Spleen (tissue), 11 donors: ENCODE results near the gene GDF3. TPM values are rescaled to one million over a fixed set of nuclear protein-coding genes. Genes with fewer than 3 reads are reported as not detected.

Experiments used
- DNase-seq: peaks from one replicate; pipeline ENCODE4 v3.0.0-alpha.2; 2020
- H3K27ac ChIP-seq, 8 donors: fragments of 200-600 bp; sonication (generic) in 7 of 8; 1 replicate in 4 of 8; 2 replicates in 4 of 8; pipeline versions ENCODE4 v1.5.0 to v1.8.0; 2016 to 2021; ENCODE audit warnings: inconsistent platforms in 4 of 8, mild to moderate bottlenecking in 4 of 8, moderate library complexity in 1 of 8
- H3K27me3 ChIP-seq, 7 donors: fragments of 200-600 bp; sonication (generic) in 6 of 7; replicated peaks in 1 of 7; 1 replicate in 4 of 7; 2 replicates in 3 of 7; pipeline versions ENCODE4 v1.5.0 to v1.8.0; 2016 to 2021; ENCODE audit warnings: inconsistent platforms in 3 of 7, mild to moderate bottlenecking in 1 of 7
- H3K36me3 ChIP-seq, 6 donors: fragments of 200-600 bp; sonication (generic) in 5 of 6; 1 replicate in 4 of 6; 2 replicates in 2 of 6; pipeline versions ENCODE4 v1.5.0 to v1.8.0; 2016 to 2021; ENCODE audit warnings: inconsistent platforms in 2 of 6
- H3K4me1 ChIP-seq, 6 donors: fragments of 200-600 bp; sonication (generic) in 5 of 6; 1 replicate in 3 of 6; 2 replicates in 3 of 6; pipeline versions ENCODE4 v1.5.0 to v1.8.0; 2016 to 2021; ENCODE audit warnings: inconsistent platforms in 3 of 6
- H3K4me3 ChIP-seq, 8 donors: fragments of 200-600 bp; sonication (generic) in 7 of 8; 1 replicate in 4 of 8; 2 replicates in 4 of 8; pipeline versions ENCODE4 v1.5.0 to v1.8.0; 2016 to 2021; ENCODE audit warnings: inconsistent platforms in 4 of 8, mild to moderate bottlenecking in 4 of 8, moderate library complexity in 2 of 8
- H3K9me3 ChIP-seq, 8 donors: fragments of 200-600 bp; sonication (generic) in 7 of 8; 1 replicate in 4 of 8; 2 replicates in 4 of 8; pipeline versions ENCODE4 v1.5.0 to v1.8.0; 2016 to 2021; ENCODE audit warnings: inconsistent platforms in 4 of 8
- POLR2A ChIP-seq, 3 donors: fragments of 450-650 bp; IDR thresholded peaks; one replicate each; pipeline ENCODE4 v1.5.1; 2017; ENCODE audit warnings: antibody characterized with exemption in 3 of 3, mild to moderate bottlenecking in 1 of 3
- POLR2AphosphoS5 ChIP-seq, 3 donors: sonication (generic); formaldehyde crosslinking; IDR thresholded peaks; one replicate each; pipeline ENCODE4 v1.5.1; 2017; ENCODE audit warnings: antibody characterized with exemption in 3 of 3
- WGBS, 5 donors: extraction: QIAGEN DNeasy Blood & Tissue Kit in 3 of 5; methylation state at CpG; one replicate each; pipeline versions ENCODE4 v1.1.5 to v1.1.7; 2013 to 2018; 5-methylcytosine and 5-hydroxymethylcytosine counted together
- intact Hi-C: fragments of 100-400 bp; cut with DNase I; formaldehyde crosslinking; loops from one replicate; pipeline ENCODE4 v1.15.0; 2023; ENCODE audit warnings: low total_unique reads
- polyA plus RNA-seq, 3 donors: library from polyadenylated mRNA; stranded (reverse); fragments of 200-250 nt; gene quantifications; one replicate each; pipeline ENCODE4 v1.2.1, GENCODE V29; 2013
- total RNA-seq, 7 donors: library from RNA; depleted of rRNA in 3 of 7; stranded (reverse); fragments of >200 nt in 3 of 7; fragmentation: NEBNext Ultra II Directional in 4 of 7; extraction: Animal tissue kit (Norgen Biotek cat#: 25700) in 4 of 7; gene quantifications; one replicate each; pipeline versions ENCODE4 v1.1.0 to v1.2.1, GENCODE V29; 2016 to 2021
- TF ChIP-seq, protein P1 (sequence below), 11 experiments: fragments of 200-600 bp in 7 of 11; fragments of 450-650 bp in 4 of 11; sonication (generic) in 4 of 11; IDR thresholded peaks in 8 of 11; conservative IDR thresholded peaks in 3 of 11; 1 replicate in 7 of 11; 2 replicates in 4 of 11; pipeline versions ENCODE4 v1.4.0 to v1.8.0; 2016 to 2021; ENCODE audit warnings: antibody characterized with exemption in 11 of 11, inconsistent platforms in 4 of 11, mild to moderate bottlenecking in 1 of 11
- donor health status: healthy with polysubstance abuse.
- donor health status: DM: no; HTN: no; CAD: no; lungs with moderate emphysema.
- donor health status: DM: no; HTN: no; CAD: no.
- donor health status: Bipolar disorder and iron deficiency.
- donor health status: healthy.
- donor health status: DM: no; HTN: no; CAD: no.
- donor health status: DM: yes; HTN: yes; CAD: no.

Gene GDF3
- total and polyA plus RNA-seq, 10 donors, result 0.10 to 1.7 (median 0.87) TPM; not detected in 1

DNA sequence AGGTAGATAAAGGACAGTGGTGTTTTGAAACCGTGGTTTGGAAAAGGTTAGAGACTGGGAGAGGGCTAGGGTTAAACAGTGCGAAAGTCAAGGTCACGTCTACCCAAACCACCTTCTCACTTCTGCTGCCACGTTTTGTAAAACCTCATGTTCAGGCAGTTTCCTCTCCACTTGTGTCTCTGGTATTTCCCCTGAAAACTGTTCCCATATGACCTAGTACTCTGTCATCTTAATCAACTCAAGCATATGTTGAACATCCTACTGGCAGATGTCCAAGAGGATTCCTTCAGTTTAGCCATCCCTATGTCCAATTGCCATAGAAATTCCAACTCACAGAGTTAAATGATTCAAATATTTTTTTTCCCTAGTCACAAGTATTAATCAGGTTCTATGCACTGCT, 34.2 kb upstream of the GDF3 start:
- WGBS, 5 donors, result 10 to 29% (median 21%) methylated on average over 4 of the region's 4 CpGs

DNA sequence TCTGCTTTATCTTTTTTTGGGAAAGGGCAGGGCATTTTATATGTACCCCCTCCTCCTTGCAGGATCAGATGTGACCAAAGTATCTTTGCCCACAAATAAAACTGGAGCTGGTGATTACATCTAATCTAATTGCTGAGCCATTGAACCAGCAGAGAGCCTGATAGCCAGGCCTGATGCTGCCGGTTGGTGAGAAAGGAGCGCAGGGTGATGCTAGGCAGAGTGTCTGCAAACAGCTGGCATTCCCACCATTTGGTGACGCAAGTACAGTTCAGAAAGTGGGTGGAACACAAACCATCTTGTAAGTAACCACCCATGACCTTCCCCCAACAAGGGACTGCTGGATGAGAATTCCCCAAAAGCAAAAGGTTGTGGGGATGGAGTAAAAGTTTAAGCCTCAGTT, 28.4 kb upstream of the GDF3 start:
- H3K4me1 ChIP-seq, result no peaks in the 10 kb centered on the region
- no peak for DNase-seq
- H3K27ac ChIP-seq, result no peak overlapping the region
- peaks cover 0 to 64% (median 0%) of the 10 kb centered on the region in 7 donors for H3K27me3 ChIP-seq
- no peaks in the 10 kb centered on the region for H3K36me3 ChIP-seq
- peaks cover 0 to 4% (median 0%) of the 10 kb centered on the region in 8 donors for H3K9me3 ChIP-seq
- no peak overlapping the region for H3K4me3 ChIP-seq
- intact Hi-C loops, result no loop called here
- TF ChIP-seq POLR2AphosphoS5 (IDR thresholded peaks at IDR 0.05), result no peak
- TF ChIP-seq, protein P1, sequence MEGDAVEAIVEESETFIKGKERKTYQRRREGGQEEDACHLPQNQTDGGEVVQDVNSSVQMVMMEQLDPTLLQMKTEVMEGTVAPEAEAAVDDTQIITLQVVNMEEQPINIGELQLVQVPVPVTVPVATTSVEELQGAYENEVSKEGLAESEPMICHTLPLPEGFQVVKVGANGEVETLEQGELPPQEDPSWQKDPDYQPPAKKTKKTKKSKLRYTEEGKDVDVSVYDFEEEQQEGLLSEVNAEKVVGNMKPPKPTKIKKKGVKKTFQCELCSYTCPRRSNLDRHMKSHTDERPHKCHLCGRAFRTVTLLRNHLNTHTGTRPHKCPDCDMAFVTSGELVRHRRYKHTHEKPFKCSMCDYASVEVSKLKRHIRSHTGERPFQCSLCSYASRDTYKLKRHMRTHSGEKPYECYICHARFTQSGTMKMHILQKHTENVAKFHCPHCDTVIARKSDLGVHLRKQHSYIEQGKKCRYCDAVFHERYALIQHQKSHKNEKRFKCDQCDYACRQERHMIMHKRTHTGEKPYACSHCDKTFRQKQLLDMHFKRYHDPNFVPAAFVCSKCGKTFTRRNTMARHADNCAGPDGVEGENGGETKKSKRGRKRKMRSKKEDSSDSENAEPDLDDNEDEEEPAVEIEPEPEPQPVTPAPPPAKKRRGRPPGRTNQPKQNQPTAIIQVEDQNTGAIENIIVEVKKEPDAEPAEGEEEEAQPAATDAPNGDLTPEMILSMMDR (IDR thresholded peaks at IDR 0.05 in 8 of 11, conservative IDR thresholded peaks at IDR 0.05 in 3 of 11), result no peak
- TF ChIP-seq POLR2A (IDR thresholded peaks at IDR 0.05), result no peak
- 56 to 100% (median 86%) methylated on average over 3 of the region's 3 CpGs for WGBS, 5 donors

More for the DNA sequence above, 34.2 kb upstream of the GDF3 start:
- intact Hi-C loops, result no loop called here
- Histone ChIP-seq H3K36me3 (no peaks in the 10 kb centered on the region), H3K4me1 (no peaks in the 10 kb centered on the region), H3K4me3 (no peak overlapping the region), H3K9me3 (peaks cover 0 to 4% (median 0%) of the 10 kb centered on the region in 8 donors), H3K27ac (no peak overlapping the region), H3K27me3 (peaks cover 0 to 22% (median 0%) of the 10 kb centered on the region in 7 donors)
- TF ChIP-seq POLR2A (IDR thresholded peaks at IDR 0.05), result no peak
- TF ChIP-seq POLR2AphosphoS5 (IDR thresholded peaks at IDR 0.05), result no peak
- TF ChIP-seq, protein P1 (IDR thresholded peaks at IDR 0.05 in 8 of 11, conservative IDR thresholded peaks at IDR 0.05 in 3 of 11), result no peak
- no peak for DNase-seq

DNA sequence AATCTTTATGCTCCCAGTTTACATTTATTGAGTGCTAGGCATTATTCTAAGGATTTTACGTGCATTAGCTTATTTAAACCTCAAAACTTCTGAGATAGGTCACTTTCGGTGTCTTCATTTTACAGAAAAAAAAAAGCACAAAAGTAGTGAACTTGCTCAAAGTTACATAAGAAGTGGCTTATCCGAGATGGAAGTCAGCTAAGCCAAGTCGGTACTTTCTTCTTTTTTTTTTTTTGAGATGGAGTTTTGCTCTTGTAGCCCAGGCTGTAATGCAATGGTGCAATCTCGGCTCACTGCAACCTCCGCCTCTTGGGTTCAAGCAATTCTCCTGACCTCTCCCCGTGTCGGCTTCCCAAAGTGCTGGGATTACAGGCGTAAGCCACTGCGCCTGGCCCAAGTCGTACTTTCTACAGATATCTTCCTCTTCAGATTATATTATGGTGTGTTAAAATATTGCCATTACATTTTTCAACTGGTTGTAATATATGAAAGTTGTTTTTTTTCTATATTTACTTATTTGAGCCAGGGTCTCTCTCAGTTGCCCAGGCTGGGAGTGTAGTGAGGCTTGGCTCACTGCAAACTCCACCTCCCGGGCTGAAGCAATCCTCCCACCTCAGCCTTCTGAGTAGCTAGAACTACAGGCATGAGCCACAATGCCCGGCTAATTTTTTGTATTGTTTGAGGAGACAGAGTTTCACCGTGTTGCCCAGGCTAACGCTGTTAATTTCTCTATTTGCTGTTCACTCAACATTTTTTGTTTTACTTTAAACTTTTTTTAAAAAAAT, 24.6 kb upstream of the GDF3 start:
- TF ChIP-seq POLR2AphosphoS5 (IDR thresholded peaks at IDR 0.05), result no peak
- TF ChIP-seq POLR2A (IDR thresholded peaks at IDR 0.05), result no peak
- TF ChIP-seq, protein P1 (IDR thresholded peaks at IDR 0.05 in 8 of 11, conservative IDR thresholded peaks at IDR 0.05 in 3 of 11), result no peak
- Histone ChIP-seq H3K4me1 (no peaks in the 10 kb centered on the region), H3K36me3 (no peaks in the 10 kb centered on the region), H3K27ac (no peak overlapping the region), H3K4me3 (no peak overlapping the region), H3K27me3 (peaks cover 0 to 45% (median 0%) of the 10 kb centered on the region in 7 donors), H3K9me3 (no peaks in the 10 kb centered on the region)
- no peak for DNase-seq
- intact Hi-C loops, result no loop called here
- WGBS, 5 donors, result 61 to 82% (median 68%) methylated on average over 15 of the region's 15 CpGs

DNA sequence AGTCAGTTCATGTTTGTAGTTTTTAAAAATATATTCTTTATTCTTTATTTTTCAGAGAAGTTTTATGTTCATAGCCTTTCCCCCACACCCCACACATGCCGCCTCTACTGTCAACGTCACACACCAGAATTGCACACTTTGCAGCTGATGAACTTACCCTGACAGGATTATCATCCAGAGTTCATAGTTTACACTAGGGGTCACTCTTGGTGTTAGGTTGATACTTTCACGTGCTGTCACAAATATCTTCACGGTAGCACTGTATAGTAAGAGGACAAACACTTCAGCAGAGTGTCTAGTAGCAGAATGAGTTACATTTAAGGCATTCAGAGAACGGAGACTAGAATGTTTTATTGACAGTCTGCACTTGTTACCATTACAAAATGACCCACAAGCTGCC, 20.8 kb upstream of the GDF3 start:
- no peak overlapping the region for H3K27ac ChIP-seq
- intact Hi-C loops, result no loop called here
- no peaks in the 10 kb centered on the region for H3K4me1 ChIP-seq
- TF ChIP-seq POLR2AphosphoS5 (IDR thresholded peaks at IDR 0.05) (no peak), POLR2A (IDR thresholded peaks at IDR 0.05) (no peak)
- TF ChIP-seq, protein P1 (IDR thresholded peaks at IDR 0.05 in 8 of 11, conservative IDR thresholded peaks at IDR 0.05 in 3 of 11), result peak in 1 of 11 experiments; percentile 23
- H3K9me3 ChIP-seq, result no peaks in the 10 kb centered on the region
- H3K27me3 ChIP-seq, result peaks cover 0 to 36% (median 0%) of the 10 kb centered on the region in 7 donors
- H3K4me3 ChIP-seq, result no peak overlapping the region
- H3K36me3 ChIP-seq, result no peaks in the 10 kb centered on the region
- 18 to 29% (median 22%) methylated on average over 5 of the region's 5 CpGs for WGBS, 5 donors
- no peak for DNase-seq
